Stimulated activated CD4-positive, alpha-beta T cell treated with anti-CD3 and anti-CD28 coated beads, Interleukin-2, amount 100 ng/mL, for 24 hours (primary cell): ENCODE results near the gene JPH3.
"Not testable (repeated sequence)": the region's sequence is repeated elsewhere in the genome, so short reads cannot be mapped to it uniquely, and the experiment has no call there.

Experiments used
- DNase-seq, 2 donors: peaks; one replicate each; pipeline ENCODE4 v3.0.0-alpha.2; 2020

The JPH3 gene

GRCh38 chr16:87700406-87701077 is 98.2 kb downstream of the JPH3 start:
- no peak for DNase-seq

GRCh38 chr16:87701078-87701460 is 98.8 kb downstream of the JPH3 start:
- no peak for DNase-seq

DNA sequence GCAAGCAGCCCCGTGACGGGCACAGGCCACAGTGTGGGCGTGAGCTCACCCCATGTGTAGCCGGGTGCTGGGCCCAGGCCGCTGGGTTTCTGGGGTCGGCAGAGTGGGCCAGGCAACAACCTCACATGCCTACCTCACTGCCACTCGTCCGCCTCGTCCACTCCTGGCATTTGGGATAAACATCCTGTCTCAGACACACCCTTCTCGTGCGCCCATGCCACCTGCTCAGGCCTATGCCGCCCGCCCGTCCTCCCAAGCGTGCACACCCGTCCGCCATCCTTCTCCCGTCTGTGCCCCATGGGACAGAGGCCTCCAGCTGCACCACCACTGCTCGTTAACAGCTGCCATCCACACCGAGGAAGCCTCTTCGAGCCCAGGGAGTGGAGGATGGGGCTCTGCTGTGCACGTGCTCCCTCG is 99.2 kb downstream of the JPH3 start:
- no peak for DNase-seq

DNA sequence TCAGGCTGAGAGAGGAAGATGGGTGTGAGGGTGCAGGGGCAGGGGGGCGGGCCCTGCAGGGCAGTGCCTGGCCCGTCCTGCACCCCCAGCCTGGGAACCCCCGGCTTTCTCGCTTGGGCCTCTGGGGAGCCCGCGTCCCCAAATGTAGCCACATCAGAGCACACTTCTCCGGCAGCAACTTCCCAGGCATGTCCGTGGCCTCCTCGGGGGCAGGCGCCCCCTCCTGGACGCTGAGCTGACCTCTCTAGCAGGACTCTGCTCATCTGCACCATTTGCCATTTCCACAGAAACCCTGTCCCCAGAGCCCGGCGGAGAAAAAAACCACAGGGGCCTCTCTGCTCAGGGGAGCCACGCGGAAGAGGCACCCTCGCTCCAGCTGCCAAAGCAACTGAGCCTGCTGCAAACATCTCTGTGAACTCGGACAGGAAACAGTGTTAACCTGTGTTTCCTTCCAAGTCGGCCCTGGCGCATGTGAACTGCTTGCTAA is 100.1 kb downstream of the JPH3 start:
- peak; percentile 42 to 61 for DNase-seq

GRCh38 chr16:87703071-87703470 is 100.8 kb downstream of the JPH3 start:
- no peak for DNase-seq

- DNase-seq, result no peak
Measured at GRCh38 chr16:87703835-87704375, 101.6 kb downstream of the JPH3 start.

DNA sequence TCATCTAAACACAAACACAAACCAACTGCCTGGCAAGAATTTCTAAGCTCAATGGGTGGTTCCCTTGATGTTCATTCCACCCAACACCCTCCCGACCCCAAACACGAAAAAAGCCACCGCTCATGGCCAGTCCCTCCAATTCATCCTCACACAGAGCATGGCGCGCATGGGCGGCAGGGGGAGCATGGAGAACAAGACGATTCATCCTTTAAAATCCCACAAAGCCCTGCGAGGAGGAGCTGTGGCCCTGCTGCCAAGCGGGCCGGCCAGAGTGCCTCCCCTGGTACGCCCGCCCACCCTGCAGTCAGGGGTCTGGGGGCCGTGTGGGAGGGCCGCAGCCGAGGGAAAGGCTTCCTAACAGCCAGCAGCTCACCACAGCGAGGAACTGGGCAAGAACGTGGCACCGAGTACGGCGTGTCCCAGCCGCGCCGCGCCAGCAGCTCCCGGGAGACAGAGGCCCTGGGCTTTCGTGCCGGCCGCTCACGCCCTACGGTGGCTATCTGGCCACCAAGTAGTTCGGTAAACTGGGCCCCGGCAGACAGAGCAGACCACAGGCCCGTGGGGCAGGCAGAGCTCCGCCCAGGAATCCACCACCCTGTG is 102.5 kb downstream of the JPH3 start:
- DNase-seq, result no peak

DNA sequence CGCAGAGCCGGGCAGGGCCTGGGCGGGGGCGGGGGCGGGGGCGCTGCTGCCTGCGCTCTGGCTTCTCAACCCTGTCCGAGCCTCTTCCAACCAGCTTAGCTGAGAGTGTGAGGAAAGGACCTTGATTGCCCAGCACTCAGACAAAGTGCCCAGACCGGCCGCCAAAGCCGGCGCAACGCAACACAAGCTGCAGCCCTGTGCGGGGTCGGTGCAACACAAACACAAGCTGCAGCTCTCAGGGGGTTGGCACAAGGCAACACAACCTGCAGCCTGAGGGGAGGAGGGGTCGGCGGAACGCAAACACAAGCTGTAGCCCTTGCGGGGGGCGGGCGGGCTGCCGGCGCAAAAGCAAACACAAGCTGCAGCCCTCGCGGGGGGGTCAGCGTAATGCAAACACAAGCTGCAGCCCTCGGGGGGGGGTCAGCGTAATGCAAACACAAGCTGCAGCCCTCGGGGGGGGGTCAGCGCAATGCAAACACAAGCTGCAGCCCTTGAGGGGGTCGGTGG is 103.5 kb downstream of the JPH3 start:
- DNase-seq, result no peak

- DNase-seq, result no peak
Measured at GRCh38 chr16:87706278-87707000, 104.1 kb downstream of the JPH3 start.

DNA sequence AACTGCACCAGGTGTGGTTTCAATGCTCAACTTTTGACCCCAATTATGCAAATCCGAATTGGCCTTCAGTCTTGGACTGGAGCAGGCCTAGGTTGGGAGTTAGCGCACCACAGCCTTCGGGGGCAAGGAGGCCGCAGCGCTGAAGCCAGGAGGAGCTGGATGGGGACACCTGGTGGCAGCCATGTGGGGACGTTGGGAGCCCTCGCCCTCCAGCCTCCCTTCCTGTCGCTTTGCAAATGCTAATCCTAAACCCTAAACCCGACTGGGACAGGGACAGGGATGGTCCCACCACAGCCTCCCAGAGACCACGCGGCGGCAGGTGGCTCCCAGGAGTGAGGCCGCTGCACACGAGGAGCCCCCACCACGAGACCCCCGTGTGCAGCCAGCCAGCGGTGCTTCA is 104.8 kb downstream of the JPH3 start:
- DNase-seq, result no peak

DNA sequence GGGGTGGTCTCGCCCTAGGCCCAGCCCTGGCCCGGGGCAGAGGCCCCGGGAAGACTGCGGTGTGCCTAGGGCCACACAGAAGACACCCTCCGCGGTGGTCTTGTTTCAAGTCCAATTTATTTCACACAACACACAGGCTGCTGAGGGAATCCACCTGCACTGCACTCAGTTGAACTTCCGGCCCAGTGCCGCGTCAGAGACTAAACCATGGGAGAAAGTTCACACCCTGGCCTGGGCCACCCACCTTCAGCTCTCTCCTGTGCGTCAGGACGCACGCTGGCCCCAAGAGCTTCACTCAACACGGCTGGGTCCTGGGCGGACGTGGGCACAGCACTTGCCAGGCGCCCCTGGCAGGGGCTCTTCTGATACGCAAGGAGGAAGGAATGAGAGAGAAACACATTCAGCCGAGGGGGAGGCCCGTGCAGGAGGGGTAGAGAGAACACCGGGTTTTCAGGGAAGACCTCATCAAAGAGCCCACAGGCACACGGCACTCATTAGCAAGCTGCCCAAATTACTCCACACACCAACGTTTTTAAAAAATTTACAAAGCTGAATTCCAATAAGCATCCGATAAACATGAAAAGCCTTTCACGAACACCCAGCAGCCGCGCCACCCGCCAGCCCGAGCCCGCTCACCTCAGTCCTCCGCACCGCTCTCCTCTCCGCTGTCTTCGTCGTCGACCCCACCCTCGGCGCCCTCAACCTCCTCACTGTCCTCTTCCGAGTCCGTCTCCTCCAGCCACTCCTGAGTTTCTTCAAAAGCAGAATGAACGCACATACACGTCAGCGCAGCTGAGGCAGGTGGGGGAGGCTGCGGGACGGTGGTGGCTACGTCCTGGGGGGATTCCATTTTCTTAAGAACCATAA is 105.6 kb downstream of the JPH3 start:
- DNase-seq, result no peak

DNA sequence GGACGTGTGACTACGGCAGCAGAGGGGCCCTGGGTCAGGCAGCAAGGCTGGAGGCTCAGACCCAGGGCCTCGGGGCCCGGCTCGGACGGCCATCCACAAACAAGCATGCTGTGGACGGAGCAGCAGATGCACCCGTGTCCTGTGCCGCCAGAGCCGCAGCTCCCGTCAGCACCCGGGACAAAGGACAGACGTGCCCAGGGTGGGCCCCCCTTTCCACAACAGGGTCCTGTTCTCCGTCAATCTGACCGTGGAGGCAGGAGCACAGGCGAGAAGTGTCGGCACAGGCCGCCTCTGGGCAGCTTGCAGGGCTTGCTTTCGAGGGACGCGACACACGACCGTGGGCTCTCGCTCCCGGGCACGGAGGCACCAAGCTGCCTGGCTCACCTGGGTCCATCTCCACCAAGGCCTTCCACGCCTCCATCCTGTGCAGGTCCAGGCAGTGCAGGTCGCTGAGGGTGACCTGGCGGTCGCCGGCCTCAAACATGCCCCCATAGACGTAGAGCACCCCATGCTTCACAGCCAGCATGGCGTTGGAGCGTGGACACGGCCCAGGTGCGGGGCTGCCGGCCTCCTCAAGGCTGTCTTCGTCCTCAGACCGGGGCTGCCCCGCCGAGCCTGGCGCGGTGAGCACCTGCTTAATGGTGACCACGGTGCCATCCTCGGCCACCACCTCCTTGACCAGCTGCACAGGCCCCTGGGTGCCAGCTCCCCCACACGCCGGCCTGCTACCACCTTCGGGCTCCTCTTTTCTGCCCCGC is 106.8 kb downstream of the JPH3 start:
- no peak for DNase-seq

DNA sequence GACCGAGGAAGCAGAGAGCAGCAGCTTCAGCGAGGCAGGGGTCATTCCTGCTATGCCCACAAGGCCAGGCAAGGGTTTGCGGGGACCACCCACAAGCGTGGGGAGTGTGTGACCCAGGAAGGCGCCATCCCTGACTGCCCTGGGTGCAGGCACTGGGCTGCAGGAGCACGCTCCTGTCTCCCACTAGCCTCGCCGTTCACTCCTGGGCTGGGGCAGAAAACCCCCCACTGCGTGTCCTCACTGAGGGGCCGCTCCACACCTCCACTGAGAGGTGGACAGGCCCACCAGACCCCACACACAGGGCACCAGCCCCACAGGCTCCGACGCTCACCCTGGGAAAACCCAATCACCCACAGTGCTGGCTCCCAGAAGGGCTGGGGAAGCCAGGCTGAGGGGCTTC is 107.4 kb downstream of the JPH3 start:
- no peak for DNase-seq

DNA sequence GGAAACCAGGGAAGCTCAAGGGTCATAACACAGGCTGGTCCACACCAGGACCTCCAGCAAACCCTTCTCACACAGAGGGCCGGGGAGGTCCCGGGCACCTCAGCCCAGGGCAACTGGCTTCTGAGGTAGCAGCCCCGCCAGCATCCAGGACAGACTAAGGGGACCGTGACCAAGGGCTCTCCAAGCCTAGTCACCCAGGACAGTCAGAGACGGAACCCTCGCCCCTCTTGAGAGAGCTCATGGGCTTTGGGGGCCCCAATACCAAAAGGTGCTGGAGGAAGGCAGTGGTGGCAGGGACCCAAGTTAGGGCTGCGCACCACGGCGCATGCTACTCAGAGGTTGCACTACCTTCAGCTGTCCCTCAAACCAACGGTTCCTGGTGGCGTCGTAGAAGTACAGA is 108.6 kb downstream of the JPH3 start:
- no peak for DNase-seq

DNA sequence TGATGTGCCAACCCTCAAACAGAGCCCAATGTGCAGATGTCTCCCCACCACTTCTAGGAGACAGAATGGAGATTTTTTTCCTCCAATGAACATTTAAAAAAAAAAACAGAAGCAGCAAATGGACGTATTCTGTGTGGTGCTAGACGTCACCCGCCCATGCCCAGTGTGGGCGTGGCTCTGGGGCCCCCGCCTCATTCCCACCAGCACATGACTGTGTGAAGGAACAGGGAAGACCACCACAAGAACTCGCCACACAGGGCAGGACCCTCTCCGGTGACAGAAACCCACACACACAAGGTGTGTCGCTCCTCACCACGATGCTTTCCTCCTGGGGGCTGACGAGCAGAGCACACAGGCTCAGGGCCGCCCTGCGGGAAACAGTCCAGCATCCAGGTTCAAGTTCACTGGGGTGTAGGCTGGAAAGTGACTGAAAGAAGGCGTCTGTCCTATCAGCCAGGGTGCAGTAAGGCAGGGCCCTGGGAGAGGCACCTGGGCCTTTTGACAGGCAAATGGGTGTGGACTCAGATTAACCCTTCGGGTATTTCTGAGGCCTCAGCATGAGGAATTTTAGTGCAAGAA is 110.0 kb downstream of the JPH3 start:
- DNase-seq, result no peak

DNA sequence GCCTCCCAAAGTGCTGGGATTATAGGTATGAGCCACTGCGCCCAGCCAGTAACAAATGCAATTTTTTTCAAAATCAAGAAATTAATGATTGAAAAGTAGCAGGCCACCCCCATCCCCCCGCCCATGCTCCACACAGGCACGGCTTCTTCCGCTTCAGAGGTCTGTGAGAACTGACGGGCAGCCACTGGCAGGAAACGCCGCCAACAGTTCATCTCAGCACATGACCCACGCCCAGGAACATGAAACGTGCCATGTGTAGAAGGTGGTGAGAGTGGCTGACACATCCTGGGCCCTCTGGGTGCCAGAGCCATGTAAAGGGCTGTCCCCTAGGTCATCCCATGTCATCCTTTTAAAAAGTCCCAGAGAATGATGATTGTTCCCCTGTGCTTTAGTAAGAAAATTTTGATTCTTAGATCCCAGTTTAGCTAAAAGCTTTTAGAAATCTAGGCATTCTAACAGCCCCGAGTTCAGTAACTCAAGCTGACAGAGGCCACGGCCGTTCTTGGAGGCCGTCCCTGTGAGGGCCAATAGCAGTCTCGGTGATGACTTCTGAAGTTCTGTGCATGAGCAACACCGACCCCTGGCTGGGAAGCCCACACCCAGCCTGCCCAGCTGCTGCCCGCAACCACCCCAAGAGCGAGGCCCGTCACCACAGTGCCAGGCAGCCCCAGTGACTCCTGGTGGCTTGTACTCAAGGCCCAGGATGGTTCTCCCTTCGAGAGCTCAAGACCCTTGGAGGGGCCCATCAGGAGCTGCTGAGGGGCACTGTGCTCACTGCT is 111.3 kb downstream of the JPH3 start:
- peak; percentile 53 to 60 for DNase-seq

GRCh38 chr16:87715231-87715630 is 112.9 kb downstream of the JPH3 start:
- no peak for DNase-seq

- DNase-seq, result no peak
Measured at GRCh38 chr16:87715658-87716057, 113.3 kb downstream of the JPH3 start.

GRCh38 chr16:87718831-87719230 is 116.5 kb downstream of the JPH3 start:
- not testable (repeated sequence) for DNase-seq

- no peak for DNase-seq
Measured at GRCh38 chr16:87720446-87720845, 118.1 kb downstream of the JPH3 start.
